H1 (cell line): ENCODE measurements around the gene NKAIN2. TPM values are rescaled to one million over a fixed set of nuclear protein-coding genes. Genes with fewer than 3 reads are reported as not detected.

Experiments
- CTCF ChIA-PET: fragments of 300-600 bp; sonication (Branson Sonifier 250); formaldehyde crosslinking; loops from one replicate; lab custom pipeline; 2021; ENCODE audit not compliant: partially characterized antibody; lab: Charles Lee
- POLR2A ChIA-PET: fragments of 300-600 bp; sonication (Branson Sonifier 250); formaldehyde crosslinking; loops from one replicate; lab custom pipeline; 2021; ENCODE audit warnings: inconsistent platforms; ENCODE audit not compliant: partially characterized antibody; lab: Charles Lee
- DNase-seq, 2 experiments: peaks; one replicate each; pipeline versions ENCODE4 v3.0.0 to v3.0.0-alpha.2; 2010 to 2022; ENCODE audit warnings: low spot score in 2 of 2, low read depth in 1 of 2, mixed read lengths in 1 of 2
- FAIRE-seq: peaks from 2 replicates; lab custom pipeline; 2011; peaks lifted over from hg19 to GRCh38; lab: Jason Lieb, UNC
- H2AFZ ChIP-seq: 2 replicates; pipeline ENCODE4 v1.8.1; 2012; ENCODE audit warnings: low read length, inconsistent platforms
- H2AK5ac ChIP-seq: 2 replicates; pipeline ENCODE4 v1.6.1; 2013; ENCODE audit warnings: low read depth, low read length
- H2BK120ac ChIP-seq: replicated peaks from 2 replicates; pipeline ENCODE3; 2013; ENCODE audit warnings: low read depth, low read length, inconsistent platforms
- H2BK12ac ChIP-seq: 2 replicates; pipeline ENCODE4 v1.6.1; 2013; ENCODE audit warnings: low read depth, low read length
- H2BK15ac ChIP-seq: 2 replicates; pipeline ENCODE4 v1.6.1; 2013; ENCODE audit warnings: low read length
- H2BK20ac ChIP-seq: 2 replicates; pipeline ENCODE4 v1.6.1; 2013; ENCODE audit warnings: low read length
- H2BK5ac ChIP-seq: 2 replicates; pipeline ENCODE4 v1.6.1; 2013; ENCODE audit warnings: low read depth, low read length
- H3K14ac ChIP-seq: 2 replicates; pipeline ENCODE4 v1.6.1; 2013; ENCODE audit warnings: inconsistent platforms; ENCODE audit not compliant: insufficient read length
- H3K18ac ChIP-seq: 2 replicates; pipeline ENCODE4 v1.6.1; 2013; ENCODE audit warnings: low read length; ENCODE audit errors: extremely low read depth
- H3K23ac ChIP-seq: 2 replicates; pipeline ENCODE4 v1.6.1; 2013; ENCODE audit warnings: inconsistent platforms; ENCODE audit not compliant: insufficient read length
- H3K23me2 ChIP-seq: 2 replicates; pipeline ENCODE4 v1.6.1; 2013; ENCODE audit warnings: low read depth, low read length
- H3K27ac ChIP-seq: 2 replicates; pipeline ENCODE4 v1.6.1; 2011; ENCODE audit warnings: low read depth, low read length, inconsistent platforms
- H3K27me3 ChIP-seq, 4 experiments: replicated peaks in 1 of 4; 1 replicate in 1 of 4; 2 replicates in 3 of 4; pipeline versions ENCODE4 v1.6.1 to v1.8.1; 2011 to 2013; ENCODE audit warnings: low read length in 3 of 4, mild to moderate bottlenecking in 3 of 4, inconsistent platforms in 2 of 4, mixed read lengths in 2 of 4, moderate library complexity in 1 of 4; ENCODE audit not compliant: control insufficient read depth in 3 of 4, insufficient read depth in 3 of 4; ENCODE audit errors: extremely low read depth in 1 of 4
- H3K36me3 ChIP-seq, 4 experiments: 2 replicates each; pipeline versions ENCODE4 v1.6.1 to v1.8.1; 2011 to 2013; ENCODE audit warnings: mild to moderate bottlenecking in 4 of 4, low read length in 3 of 4, moderate library complexity in 2 of 4, control low read depth in 1 of 4, inconsistent platforms in 1 of 4; ENCODE audit not compliant: insufficient read depth in 4 of 4, control insufficient read depth in 2 of 4
- H3K4ac ChIP-seq: replicated peaks from 2 replicates; pipeline ENCODE3; 2013; ENCODE audit warnings: low read length, low read depth, mixed read lengths, inconsistent platforms; ENCODE audit not compliant: insufficient read length
- H3K4me1 ChIP-seq, 4 experiments: replicated peaks in 1 of 4; 1 replicate in 1 of 4; 2 replicates in 3 of 4; pipeline versions ENCODE4 v1.6.1 to v1.8.1; 2011 to 2013; ENCODE audit warnings: low read length in 3 of 4, inconsistent platforms in 2 of 4, mixed read lengths in 1 of 4; ENCODE audit not compliant: insufficient read depth in 4 of 4, control insufficient read depth in 3 of 4
- H3K4me2 ChIP-seq, 2 experiments: 2 replicates each; pipeline versions ENCODE4 v1.6.1 to v1.8.1; 2011 to 2013; ENCODE audit warnings: low read depth in 2 of 2, low read length in 2 of 2, control low read depth in 1 of 2, inconsistent platforms in 1 of 2, mild to moderate bottlenecking in 1 of 2; ENCODE audit not compliant: insufficient read depth in 1 of 2
- H3K4me3 ChIP-seq, 4 experiments: fragments of 200-600, 300-600 bp in 1 of 4; sonication (generic), shearing (Covaris generic), sonication (Bioruptor Twin) in 1 of 4; 2 replicates each; pipeline versions ENCODE4 v1.5.1 to v1.8.1; 2011 to 2016; ENCODE audit warnings: low read length in 4 of 4, low read depth in 3 of 4, control low read depth in 2 of 4, inconsistent platforms in 2 of 4, mild to moderate bottlenecking in 2 of 4, mixed read lengths in 1 of 4, moderate library complexity in 1 of 4; ENCODE audit not compliant: insufficient read depth in 2 of 4; ENCODE audit errors: extremely low read depth in 1 of 4
- H3K56ac ChIP-seq: replicated peaks from 2 replicates; pipeline ENCODE3; 2013; ENCODE audit warnings: low read depth, mild to moderate bottlenecking, mixed read lengths, low read length, inconsistent platforms; ENCODE audit not compliant: insufficient read length
- H3K79me1 ChIP-seq: 2 replicates; pipeline ENCODE4 v1.6.1; 2013; ENCODE audit warnings: low read depth, low read length, control low read depth
- H3K79me2 ChIP-seq, 2 experiments: 2 replicates each; pipeline versions ENCODE4 v1.6.1 to v1.8.1; 2012 to 2013; ENCODE audit warnings: low read length in 2 of 2, mild to moderate bottlenecking in 2 of 2, inconsistent platforms in 1 of 2; ENCODE audit not compliant: insufficient read depth in 2 of 2, control insufficient read depth in 1 of 2
- H3K9ac ChIP-seq, 4 experiments: replicated peaks in 1 of 4; 1 replicate in 1 of 4; 2 replicates in 3 of 4; pipeline versions ENCODE4 v1.6.1 to v1.8.1; 2011 to 2013; ENCODE audit warnings: low read depth in 3 of 4, low read length in 3 of 4, control low read depth in 2 of 4, mild to moderate bottlenecking in 2 of 4, moderate library complexity in 2 of 4, inconsistent platforms in 1 of 4; ENCODE audit errors: extremely low read depth in 1 of 4
- H3K9me3 ChIP-seq, 2 experiments: 2 replicates each; pipeline versions ENCODE4 v1.6.1 to v1.8.1; 2012 to 2013; ENCODE audit warnings: mild to moderate bottlenecking in 2 of 2, moderate library complexity in 2 of 2, control low read depth in 1 of 2, inconsistent platforms in 1 of 2, low read depth in 1 of 2, low read length in 1 of 2, mixed read lengths in 1 of 2; ENCODE audit not compliant: insufficient read depth in 2 of 2
- H4K20me1 ChIP-seq, 2 experiments: replicated peaks in 1 of 2; 2 replicates each; pipeline versions ENCODE3 to v1.8.1; 2011 to 2013; ENCODE audit warnings: inconsistent platforms in 2 of 2, low read length in 2 of 2, mild to moderate bottlenecking in 1 of 2; ENCODE audit not compliant: insufficient read depth in 2 of 2, control insufficient read depth in 1 of 2
- H4K5ac ChIP-seq: 2 replicates; pipeline ENCODE4 v1.6.1; 2013; ENCODE audit warnings: low read length, low read depth, mixed read lengths, inconsistent platforms; ENCODE audit not compliant: insufficient read length
- H4K8ac ChIP-seq: 2 replicates; pipeline ENCODE4 v1.8.0; 2013; ENCODE audit warnings: mild to moderate bottlenecking, moderate library complexity, low read length, inconsistent platforms; ENCODE audit not compliant: insufficient read depth; ENCODE audit errors: extremely low read depth
- H4K91ac ChIP-seq: replicated peaks from 2 replicates; pipeline ENCODE3; 2013; ENCODE audit warnings: low read length, mixed read lengths, inconsistent platforms; ENCODE audit not compliant: insufficient read length
- BACH1 ChIP-seq: IDR thresholded peaks from 2 replicates; pipeline ENCODE4 v1.6.1; 2012; ENCODE audit warnings: low read length, improper control_type of control experiment
- CHD2 ChIP-seq: IDR thresholded peaks from 2 replicates; pipeline ENCODE4 v1.6.1; 2012; ENCODE audit warnings: low read length, improper control_type of control experiment
- CTBP2 ChIP-seq: IDR thresholded peaks from 2 replicates; pipeline ENCODE4 v1.7.0; 2011; ENCODE audit warnings: borderline replicate concordance, mild to moderate bottlenecking, moderate library complexity, mixed read lengths, low read length; ENCODE audit not compliant: insufficient read depth, insufficient read length
- FOSL1 ChIP-seq: IDR thresholded peaks from 2 replicates; pipeline ENCODE4 v1.6.1; 2011; ENCODE audit warnings: mild to moderate bottlenecking, low read depth, low read length, moderate library complexity; ENCODE audit not compliant: insufficient read depth
- GABPA ChIP-seq: IDR thresholded peaks from 2 replicates; pipeline ENCODE4 v1.6.1; 2011; ENCODE audit warnings: mild to moderate bottlenecking, low read length, moderate library complexity, borderline replicate concordance; ENCODE audit not compliant: insufficient read depth
- KDM4A ChIP-seq: IDR thresholded peaks from one replicate; pipeline ENCODE4 v1.7.1; 2012; ENCODE audit warnings: low read depth, mild to moderate bottlenecking, moderate library complexity, low read length, inconsistent platforms; ENCODE audit not compliant: severe bottlenecking
- POLR2AphosphoS5 ChIP-seq: IDR thresholded peaks from 2 replicates; pipeline ENCODE4 v1.6.1; 2011; ENCODE audit warnings: low read depth, low read length
- RFX5 ChIP-seq: IDR thresholded peaks from 2 replicates; pipeline ENCODE4 v1.6.1; 2011; ENCODE audit warnings: low read depth, low read length, improper control_type of control experiment, borderline replicate concordance
- SAP30 ChIP-seq: fragments of 300-600 bp; sonication (generic); IDR thresholded peaks from 2 replicates; pipeline ENCODE4 v1.7.1; 2012; ENCODE audit warnings: low read length, moderate library complexity, mild to moderate bottlenecking, inconsistent platforms; ENCODE audit not compliant: insufficient read depth, insufficient replicate concordance
- SUZ12 ChIP-seq: fragments of 200-600 bp; sonication (generic); IDR thresholded peaks from 2 replicates; pipeline ENCODE4 v1.6.1; 2012; ENCODE audit warnings: mild to moderate bottlenecking, inconsistent platforms, low read length, moderate library complexity, mixed read lengths
- TCF12 ChIP-seq: IDR thresholded peaks from 2 replicates; pipeline ENCODE4 v1.6.1; 2011; ENCODE audit warnings: low read depth, mild to moderate bottlenecking, low read length
- WGBS, 2 experiments: shearing (Covaris generic) in 1 of 2; methylation state at CpG; one replicate each; pipeline versions ENCODE4 v1.1.6 to v1.1.7; 2013 to 2015; ENCODE audit warnings: low lambda C conversion rate in 2 of 2, mixed read lengths in 2 of 2, inconsistent platforms in 1 of 2, low coverage in 1 of 2, missing lambda C conversion rate in 1 of 2; ENCODE audit not compliant: insufficient replicate concordance in 2 of 2, insufficient coverage in 1 of 2, insufficient read length in 1 of 2; ENCODE audit errors: extremely low coverage in 1 of 2, missing lambda C conversion rate in 1 of 2; 5-methylcytosine and 5-hydroxymethylcytosine counted together
- polyA plus RNA-seq, 7 experiments: library from polyadenylated mRNA; depleted of rRNA in 3 of 7; stranded (reverse) in 5 of 7; unstranded in 2 of 7; fragments of >200 nt in 5 of 7; fragments of 200-250 nt in 2 of 7; gene quantifications; 1 replicate in 5 of 7; 2 replicates in 1 of 7; 4 replicates in 1 of 7; pipeline versions ENCODE4 v1.2.1 to v1.2.3, GENCODE V29; 2011 to 2013; ENCODE audit warnings: missing spikeins in 2 of 7, mixed read lengths in 2 of 7
- total RNA-seq: library from RNA; stranded (reverse); fragmentation: NEBNext Ultra II Directional; extraction: Animal tissue kit (Norgen Biotek cat#: 25700); gene quantifications from 2 replicates; pipeline ENCODE4 v1.2.1, GENCODE V29; 2021
- TF ChIP-seq, protein P1 (sequence below): IDR thresholded peaks from 2 replicates; pipeline ENCODE4 v1.6.1; 2012; ENCODE audit warnings: inconsistent platforms
- TF ChIP-seq, protein P2 (sequence below): IDR thresholded peaks from 2 replicates; pipeline ENCODE4 v1.6.1; 2011; ENCODE audit warnings: low read length, improper control_type of control experiment

Gene NKAIN2
- total and polyA plus RNA-seq, 2 of the 8 experiments (the other 6 are each of a cell fraction or from before 2014, with no cell fraction given): 0.20 to 0.34 TPM

DNA sequence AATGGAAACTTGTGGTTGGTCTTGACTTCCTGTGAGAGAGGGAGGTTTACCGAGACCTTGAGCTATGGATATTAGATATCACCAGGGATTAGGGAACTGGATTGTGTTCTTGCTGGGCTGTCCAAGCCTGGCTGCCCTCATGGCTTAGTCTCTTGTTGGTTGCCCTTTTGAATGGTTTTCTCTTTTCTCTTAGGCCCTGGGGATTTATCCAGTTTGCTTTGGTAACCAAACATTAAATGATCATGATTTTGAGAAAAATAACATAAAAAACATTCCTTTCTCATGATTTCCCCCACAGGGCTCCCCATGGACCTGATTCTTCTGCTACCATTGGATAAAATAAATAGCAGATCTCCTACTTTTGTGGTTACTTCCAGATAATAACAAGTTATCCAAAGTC is 852.2 kb downstream of the NKAIN2 start:
- Histone ChIP-seq H3K27me3 (no peaks in the 10 kb centered on the region), H3K79me1 (no peaks in the 10 kb centered on the region), H3K14ac (no peak overlapping the region), H4K20me1 (no peaks in the 10 kb centered on the region), H2BK12ac (no peak overlapping the region), H3K4me3 (no peak overlapping the region), H2BK20ac (no peak overlapping the region), H3K4me1 (peaks cover under 1 to 8% (median 6%) of the 10 kb centered on the region in 4 experiments; a peak in 6 of 7 replicates), H3K9ac (no peak overlapping the region), H3K23ac (no peak overlapping the region), H2AFZ (no peak overlapping the region), H3K4me2 (no peak overlapping the region), H3K4ac (no peak overlapping the region), H2AK5ac (no peak overlapping the region), H3K56ac (no peak overlapping the region), H3K36me3 (no peaks in the 10 kb centered on the region), H3K18ac (no peak overlapping the region), H2BK15ac (no peak overlapping the region), H3K27ac (no peak overlapping the region), H3K79me2 (no peaks in the 10 kb centered on the region), H4K91ac (no peak overlapping the region), H2BK5ac (no peak overlapping the region), H2BK120ac (no peak overlapping the region), H3K23me2 (no peaks in the 10 kb centered on the region; the same call in 1 of the 2 replicates), H3K9me3 (no peaks in the 10 kb centered on the region), H4K8ac (no peak overlapping the region), H4K5ac (no peak overlapping the region)
- no peak for FAIRE-seq
- POLR2A ChIA-PET: no interaction called here
- DNase-seq: no peak
- 89% methylated on average over 1 of the region's 1 CpG; no CpG with 5 or more reads in 1 of the 2 experiments for WGBS, 2 experiments
- CTCF ChIA-PET: interaction anchor here (1.2 to 1.6 kb wide), 2 partner anchors 10 to 140 kb away, joined by 3 to 7 read pairs; no protein-coding TSS in a partner anchor
- TF ChIP-seq KDM4A (no peak), SAP30 (no peak), FOSL1 (no peak), RFX5 (no peak), TCF12 (no peak), POLR2AphosphoS5 (no peak), CHD2 (no peak), GABPA (no peak), SUZ12 (no peak), BACH1 (no peak), CTBP2 (no peak)
- TF ChIP-seq, protein P1, sequence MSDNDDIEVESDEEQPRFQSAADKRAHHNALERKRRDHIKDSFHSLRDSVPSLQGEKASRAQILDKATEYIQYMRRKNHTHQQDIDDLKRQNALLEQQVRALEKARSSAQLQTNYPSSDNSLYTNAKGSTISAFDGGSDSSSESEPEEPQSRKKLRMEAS: no peak
- TF ChIP-seq, protein P2, sequence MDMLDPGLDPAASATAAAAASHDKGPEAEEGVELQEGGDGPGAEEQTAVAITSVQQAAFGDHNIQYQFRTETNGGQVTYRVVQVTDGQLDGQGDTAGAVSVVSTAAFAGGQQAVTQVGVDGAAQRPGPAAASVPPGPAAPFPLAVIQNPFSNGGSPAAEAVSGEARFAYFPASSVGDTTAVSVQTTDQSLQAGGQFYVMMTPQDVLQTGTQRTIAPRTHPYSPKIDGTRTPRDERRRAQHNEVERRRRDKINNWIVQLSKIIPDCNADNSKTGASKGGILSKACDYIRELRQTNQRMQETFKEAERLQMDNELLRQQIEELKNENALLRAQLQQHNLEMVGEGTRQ: no peak
